Measurements from ENCODE around the gene KIAA1328. TPM values are rescaled to one million over a fixed set of nuclear protein-coding genes. Genes with fewer than 3 reads are reported as not detected.
A peak's percentile ranks its signal among the peaks of the same experiment; 100 is the strongest.

Gene KIAA1328
- total RNA-seq, 2 donors from 2014 or later: 14.4 to 22.7 TPM

DNA sequence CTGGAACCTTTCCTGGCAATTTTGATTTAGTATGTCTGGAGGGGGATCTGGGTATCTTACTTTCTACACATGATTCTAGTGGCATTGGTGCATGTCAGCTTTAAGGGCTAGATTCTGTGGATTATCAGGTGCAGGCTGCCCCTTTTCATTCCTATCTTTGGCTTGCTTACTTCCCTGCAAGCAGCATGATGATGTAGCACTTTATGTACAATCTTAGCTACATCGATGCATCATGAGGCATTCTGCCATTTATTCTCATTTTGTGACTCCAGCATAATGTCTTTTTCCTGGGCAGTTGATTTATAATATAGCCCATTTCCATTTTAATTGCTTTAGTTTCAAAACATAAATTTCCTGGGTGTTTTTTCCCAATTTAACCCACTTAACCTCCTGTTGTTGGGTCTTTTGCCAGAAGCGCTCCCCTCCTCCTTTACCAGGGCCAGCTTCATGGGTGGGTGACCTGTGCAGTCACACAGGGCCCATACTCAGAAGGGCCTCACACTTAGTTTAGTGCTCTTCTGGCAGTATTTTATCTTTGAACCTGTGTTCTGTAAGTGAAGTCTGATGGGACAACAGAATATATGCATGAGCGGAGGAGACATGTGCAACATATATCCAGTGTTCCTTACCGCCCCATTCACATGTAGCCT is 36.2 kb upstream of the KIAA1328 start:
- no peak for ATAC-seq (ENCODE audit: insufficient number of reproducible peaks, low FRiP score, low read depth)

GRCh38 chr18:36798738-36799473 is 30.0 kb upstream of the KIAA1328 start:
- ATAC-seq (ENCODE audit: insufficient number of reproducible peaks, low FRiP score, low read depth) (no peak), DNase-seq (ENCODE audit: low spot score) (no peak)
- peaks cover 0 to 4% of the 10 kb centered on the region in 2 donors for H3K4me1 ChIP-seq (ENCODE audit: control insufficient read depth in 1 of 2, low read depth in 2 of 2)
- no peak for TF ChIP-seq CTCF (IDR thresholded peaks at IDR 0.05)
- H3K4me3 ChIP-seq: no peak overlapping the region
- no peaks in the 10 kb centered on the region for H3K27me3 ChIP-seq (replicated peaks; ENCODE audit: insufficient read depth)
- no peak overlapping the region for H3K27ac ChIP-seq
- H3K36me3 ChIP-seq: peaks cover 42% of the 10 kb centered on the region
- H3K9me3 ChIP-seq: no peaks in the 10 kb centered on the region

More for the DNA sequence above, 36.2 kb upstream of the KIAA1328 start:
- no peaks in the 10 kb centered on the region for H3K9me3 ChIP-seq
- DNase-seq (ENCODE audit: low spot score): no peak
- H3K27me3 ChIP-seq (replicated peaks; ENCODE audit: insufficient read depth): no peaks in the 10 kb centered on the region
- peaks cover 33% of the 10 kb centered on the region for H3K36me3 ChIP-seq
- no peak overlapping the region for H3K27ac ChIP-seq
- H3K4me3 ChIP-seq: no peak overlapping the region
- H3K4me1 ChIP-seq (ENCODE audit: control insufficient read depth in 1 of 2, low read depth in 2 of 2): no peaks in the 10 kb centered on the region
- TF ChIP-seq CTCF (IDR thresholded peaks at IDR 0.05): no peak

- no peak for ATAC-seq (ENCODE audit: insufficient number of reproducible peaks, low FRiP score, low read depth)
- DNase-seq (ENCODE audit: low spot score): no peak
- no peak overlapping the region for H3K27ac ChIP-seq
- H3K27me3 ChIP-seq (replicated peaks; ENCODE audit: insufficient read depth): no peaks in the 10 kb centered on the region
- H3K9me3 ChIP-seq: no peaks in the 10 kb centered on the region
- no peak for TF ChIP-seq CTCF (IDR thresholded peaks at IDR 0.05)
- H3K4me1 ChIP-seq (ENCODE audit: control insufficient read depth in 1 of 2, low read depth in 2 of 2): peaks cover 0 to 2% of the 10 kb centered on the region in 2 donors
- peaks cover 15% of the 10 kb centered on the region for H3K36me3 ChIP-seq
- no peak overlapping the region for H3K4me3 ChIP-seq
Observed at GRCh38 chr18:36805105-36805504, 23.8 kb upstream of the KIAA1328 start.

DNA sequence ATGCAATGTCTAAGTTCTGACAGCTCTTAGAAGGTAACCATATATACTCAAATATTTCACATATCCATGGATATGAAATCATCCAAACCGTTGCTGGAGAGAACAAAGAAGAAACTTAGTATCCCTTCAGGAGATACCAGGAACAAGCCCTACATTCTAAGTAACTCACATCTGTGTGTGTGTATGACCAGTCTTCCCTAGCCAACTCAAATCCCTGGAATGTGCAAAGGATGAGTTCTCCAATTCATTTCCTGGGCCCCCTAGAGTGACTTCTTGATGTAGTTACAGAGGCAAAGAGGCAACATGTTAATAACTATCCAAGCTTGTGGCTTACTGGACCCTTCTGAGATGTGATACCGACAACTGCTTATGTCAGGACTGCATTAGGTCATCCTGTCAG is 20.2 kb upstream of the KIAA1328 start:
- no peak for TF ChIP-seq CTCF (IDR thresholded peaks at IDR 0.05)
- DNase-seq (ENCODE audit: low spot score): no peak
- H3K27me3 ChIP-seq (replicated peaks; ENCODE audit: insufficient read depth): no peaks in the 10 kb centered on the region
- peaks cover 0 to 7% of the 10 kb centered on the region in 2 donors for H3K4me1 ChIP-seq (ENCODE audit: control insufficient read depth in 1 of 2, low read depth in 2 of 2)
- no peak overlapping the region for H3K4me3 ChIP-seq
- H3K36me3 ChIP-seq: peaks cover 6% of the 10 kb centered on the region
- no peak overlapping the region for H3K27ac ChIP-seq
- no peaks in the 10 kb centered on the region for H3K9me3 ChIP-seq
- no peak for ATAC-seq (ENCODE audit: insufficient number of reproducible peaks, low FRiP score, low read depth)

GRCh38 chr18:36809590-36810381 is 19.1 kb upstream of the KIAA1328 start:
- ATAC-seq (ENCODE audit: insufficient number of reproducible peaks, low FRiP score, low read depth): peak; percentile 69

More at GRCh38 chr18:36809590-36810381, 19.1 kb upstream of the KIAA1328 start:
- DNase-seq (ENCODE audit: low spot score): no peak
- peak; percentile 87 for TF ChIP-seq CTCF (IDR thresholded peaks at IDR 0.05)
- Histone ChIP-seq H3K36me3 (no peaks in the 10 kb centered on the region), H3K4me3 (no peak overlapping the region), H3K27me3 (replicated peaks; ENCODE audit: insufficient read depth) (no peaks in the 10 kb centered on the region), H3K4me1 (ENCODE audit: control insufficient read depth in 1 of 2, low read depth in 2 of 2) (peaks cover 0 to 7% of the 10 kb centered on the region in 2 donors), H3K9me3 (no peaks in the 10 kb centered on the region), H3K27ac (no peak overlapping the region)
